Thyroid gland (tissue), 4 donors: ENCODE measurements around the gene ITIH1. TPM values are rescaled to one million over a fixed set of nuclear protein-coding genes. Genes with fewer than 3 reads are reported as not detected.

Experiments
- DNase-seq, 2 donors: peaks; one replicate each; pipeline ENCODE4 v3.0.0-alpha.2; 2019
- H3K27ac ChIP-seq, 3 donors: fragments of 200-600 bp; sonication (generic); 1 replicate in 2 of 3; 2 replicates in 1 of 3; pipeline ENCODE4 v1.5.1; 2016 to 2019; ENCODE audit warnings: mild to moderate bottlenecking in 1 of 3, moderate library complexity in 1 of 3
- H3K27me3 ChIP-seq: fragments of 200-600 bp; sonication (generic); one replicate; pipeline ENCODE4 v1.5.1; 2019
- H3K36me3 ChIP-seq, 2 donors: fragments of 200-600 bp; sonication (generic); one replicate each; pipeline ENCODE4 v1.5.1; 2016 to 2019
- H3K4me1 ChIP-seq, 2 donors: fragments of 200-600 bp; sonication (generic); one replicate each; pipeline ENCODE4 v1.5.1; 2017 to 2019
- H3K4me3 ChIP-seq, 3 donors: fragments of 200-600 bp; sonication (generic); replicated peaks in 1 of 3; 1 replicate in 2 of 3; 2 replicates in 1 of 3; pipeline ENCODE4 v1.5.1; 2016; ENCODE audit warnings: mild to moderate bottlenecking in 1 of 3
- H3K9me3 ChIP-seq: fragments of 200-600 bp; sonication (generic); one replicate; pipeline ENCODE4 v1.5.1; 2017
- CTCF ChIP-seq, 6 experiments: fragments of 200-600 bp in 3 of 6; fragments of 450-650 bp in 3 of 6; sonication (generic) in 3 of 6; IDR thresholded peaks; one replicate each; pipeline ENCODE4 v1.5.1; 2016 to 2019; ENCODE audit warnings: antibody characterized with exemption in 6 of 6, mild to moderate bottlenecking in 2 of 6, inconsistent platforms in 1 of 6, moderate library complexity in 1 of 6
- POLR2A ChIP-seq, 2 donors: fragments of 450-650 bp; IDR thresholded peaks; one replicate each; pipeline ENCODE4 v1.6.1; 2017; ENCODE audit warnings: antibody characterized with exemption in 2 of 2, mild to moderate bottlenecking in 2 of 2, moderate library complexity in 1 of 2
- WGBS, 2 donors: methylation state at CpG; one replicate each; pipeline ENCODE4 v1.1.5; 2017; 5-methylcytosine and 5-hydroxymethylcytosine counted together
- intact Hi-C: fragments of 100-400 bp; cut with DNase I; formaldehyde crosslinking; loops from one replicate; pipeline ENCODE4 v1.15.1; 2023
- total RNA-seq, 4 donors: library from RNA; depleted of rRNA; stranded (reverse); fragments of >200 nt; gene quantifications; one replicate each; pipeline ENCODE4 v1.2.3, GENCODE V29; 2016

The ITIH1 gene
- total RNA-seq, 4 donors from 2014 or later: not detected

- H3K27ac ChIP-seq: no peak overlapping the region
- intact Hi-C loops: no loop called here
- H3K36me3 ChIP-seq: no peaks in the 10 kb centered on the region
- no peaks in the 10 kb centered on the region for H3K27me3 ChIP-seq
- 85 to 86% methylated on average over 13 to 16 of the region's 16 CpGs for WGBS, 2 donors
- no peak for DNase-seq
- H3K9me3 ChIP-seq: no peaks in the 10 kb centered on the region
- TF ChIP-seq POLR2A (IDR thresholded peaks at IDR 0.05) (no peak), CTCF (IDR thresholded peaks at IDR 0.05) (no peak)
- no peak overlapping the region for H3K4me3 ChIP-seq
- no peaks in the 10 kb centered on the region for H3K4me1 ChIP-seq
Observed at GRCh38 chr3:52788890-52789745, 11.7 kb downstream of the ITIH1 start.

DNA sequence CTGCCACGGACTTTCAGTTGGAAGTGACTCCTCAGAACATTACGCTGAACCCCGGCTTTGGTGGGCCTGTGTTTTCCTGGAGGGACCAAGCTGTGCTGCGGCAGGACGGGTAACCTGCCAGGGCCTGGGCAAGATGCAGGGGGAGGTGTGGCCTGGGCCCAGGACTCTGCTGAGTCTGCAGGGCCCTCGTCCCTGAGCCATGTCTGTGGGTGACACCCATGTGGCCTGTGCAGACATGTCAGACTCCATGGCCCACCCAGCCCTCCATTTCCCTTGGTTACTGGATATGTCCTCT lies 12.3 kb downstream of the ITIH1 start:
- Histone ChIP-seq H3K27ac (no peak overlapping the region), H3K4me3 (no peak overlapping the region), H3K36me3 (no peaks in the 10 kb centered on the region), H3K4me1 (peaks cover 0 to 5% of the 10 kb centered on the region in 2 donors), H3K27me3 (no peaks in the 10 kb centered on the region), H3K9me3 (no peaks in the 10 kb centered on the region)
- no peak for TF ChIP-seq CTCF (IDR thresholded peaks at IDR 0.05)
- no peak for TF ChIP-seq POLR2A (IDR thresholded peaks at IDR 0.05)
- intact Hi-C loops: no loop called here
- 86 to 87% methylated on average over 4 to 6 of the region's 6 CpGs for WGBS, 2 donors
- DNase-seq: no peak

- Histone ChIP-seq H3K27me3 (no peaks in the 10 kb centered on the region), H3K36me3 (no peaks in the 10 kb centered on the region), H3K4me1 (peaks cover 0 to 5% of the 10 kb centered on the region in 2 donors), H3K4me3 (no peak overlapping the region), H3K27ac (no peak overlapping the region), H3K9me3 (no peaks in the 10 kb centered on the region)
- WGBS, 2 donors: 89 to 90% methylated on average over 7 of the region's 7 CpGs
- TF ChIP-seq CTCF (IDR thresholded peaks at IDR 0.05) (no peak), POLR2A (IDR thresholded peaks at IDR 0.05) (no peak)
- intact Hi-C loops: no loop called here
- DNase-seq: no peak
Observed at GRCh38 chr3:52790337-52790736, 12.9 kb downstream of the ITIH1 start.

DNA sequence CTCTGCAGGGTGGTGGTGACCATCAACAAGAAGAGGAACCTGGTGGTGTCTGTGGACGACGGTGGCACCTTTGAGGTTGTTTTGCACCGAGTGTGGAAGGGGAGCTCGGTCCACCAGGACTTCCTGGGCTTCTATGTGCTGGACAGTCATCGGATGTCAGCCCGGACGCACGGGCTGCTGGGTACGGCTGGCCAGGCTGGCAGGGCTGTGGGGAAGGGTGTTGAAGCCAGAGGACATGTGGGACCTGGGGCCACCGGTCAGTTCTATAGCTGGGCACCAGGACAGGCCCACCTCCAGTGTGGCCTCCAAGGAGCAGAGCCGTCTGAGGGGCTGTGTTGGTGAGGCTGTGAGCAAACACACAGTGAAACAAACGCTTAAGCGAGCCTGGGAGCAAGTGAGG lies 13.3 kb downstream of the ITIH1 start:
- 86 to 93% methylated on average over 13 of the region's 13 CpGs for WGBS, 2 donors
- TF ChIP-seq CTCF (IDR thresholded peaks at IDR 0.05) (no peak), POLR2A (IDR thresholded peaks at IDR 0.05) (no peak)
- H3K9me3 ChIP-seq: no peaks in the 10 kb centered on the region
- no peak for DNase-seq
- no peaks in the 10 kb centered on the region for H3K36me3 ChIP-seq
- H3K27ac ChIP-seq: no peak overlapping the region
- no peaks in the 10 kb centered on the region for H3K27me3 ChIP-seq
- H3K4me3 ChIP-seq: no peak overlapping the region
- intact Hi-C loops: no loop called here
- peaks cover 0 to 5% of the 10 kb centered on the region in 2 donors for H3K4me1 ChIP-seq

GRCh38 chr3:52791366-52791765 lies 14.0 kb downstream of the ITIH1 start:
- Histone ChIP-seq H3K4me1 (peaks cover 0 to 5% of the 10 kb centered on the region in 2 donors), H3K27me3 (no peaks in the 10 kb centered on the region), H3K4me3 (no peak overlapping the region), H3K36me3 (no peaks in the 10 kb centered on the region), H3K9me3 (no peaks in the 10 kb centered on the region), H3K27ac (no peak overlapping the region)
- no peak for DNase-seq
- no peak for TF ChIP-seq CTCF (IDR thresholded peaks at IDR 0.05)
- no peak for TF ChIP-seq POLR2A (IDR thresholded peaks at IDR 0.05)
- 59 to 67% methylated on average over 1 to 11 of the region's 12 CpGs for WGBS, 2 donors
- intact Hi-C loops: no loop called here
